Fibroblast of lung (primary cell): Measurements from ENCODE around the gene PLXNA4. TPM values are rescaled to one million over a fixed set of nuclear protein-coding genes. Genes with fewer than 3 reads are reported as not detected.
"Not testable (repeated sequence)": the region's sequence is repeated elsewhere in the genome, so short reads cannot be mapped to it uniquely, and the experiment has no call there.

ENCODE experiments used
- DNase-seq, 2 donors: peaks; one replicate each; pipeline versions ENCODE4 v3.0.0 to v3.0.0-alpha.2; 2010; ENCODE audit warnings: low read depth in 2 of 2
- H2AFZ ChIP-seq: 2 replicates; pipeline ENCODE4 v1.5.1; 2012; ENCODE audit warnings: low read length, control low read depth, inconsistent platforms
- H3K27ac ChIP-seq: 2 replicates; pipeline ENCODE4 v1.5.1; 2011; ENCODE audit warnings: low read length, control low read depth; ENCODE audit not compliant: insufficient read depth
- H3K27me3 ChIP-seq: 2 replicates; pipeline ENCODE4 v1.5.1; 2011; ENCODE audit warnings: mild to moderate bottlenecking, low read length; ENCODE audit not compliant: control insufficient read depth, insufficient read depth
- H3K36me3 ChIP-seq: 2 replicates; pipeline ENCODE4 v1.5.1; 2011; ENCODE audit warnings: low read length; ENCODE audit not compliant: control insufficient read depth, insufficient read depth
- H3K4me1 ChIP-seq: 2 replicates; pipeline ENCODE4 v1.5.1; 2011; ENCODE audit warnings: low read length; ENCODE audit not compliant: control insufficient read depth, insufficient read depth; ENCODE audit errors: extremely low read depth
- H3K4me2 ChIP-seq: 2 replicates; pipeline ENCODE4 v1.5.1; 2011; ENCODE audit warnings: low read length, control low read depth; ENCODE audit not compliant: insufficient read depth; ENCODE audit errors: extremely low read depth
- H3K4me3 ChIP-seq, 4 experiments: fragments of 200-600 bp in 1 of 4; sonication (generic) in 1 of 4; replicated peaks in 1 of 4; 2 replicates each; pipeline ENCODE4 v1.5.1; 2011 to 2016; ENCODE audit warnings: low read length in 4 of 4, low read depth in 3 of 4, mild to moderate bottlenecking in 3 of 4, control low read depth in 2 of 4, inconsistent platforms in 1 of 4, mixed read lengths in 1 of 4; ENCODE audit not compliant: insufficient read depth in 1 of 4; ENCODE audit errors: control extremely low read depth in 1 of 4
- H3K79me2 ChIP-seq: 2 replicates; pipeline ENCODE4 v1.5.1; 2012; ENCODE audit warnings: mild to moderate bottlenecking, low read length, inconsistent platforms; ENCODE audit not compliant: control insufficient read depth, insufficient read depth
- H3K9ac ChIP-seq: 2 replicates; pipeline ENCODE4 v1.5.1; 2011; ENCODE audit warnings: mild to moderate bottlenecking, low read length, control low read depth; ENCODE audit not compliant: insufficient read depth
- H3K9me3 ChIP-seq: 2 replicates; pipeline ENCODE4 v1.5.1; 2012; ENCODE audit warnings: low read depth, low read length; ENCODE audit not compliant: control insufficient read depth, insufficient read depth
- H4K20me1 ChIP-seq: 2 replicates; pipeline ENCODE4 v1.5.1; 2011; ENCODE audit warnings: low read length; ENCODE audit not compliant: control insufficient read depth, insufficient read depth; ENCODE audit errors: extremely low read depth
- CTCF ChIP-seq, 2 donors: IDR thresholded peaks in 1 of 2; conservative IDR thresholded peaks in 1 of 2; 1 replicate in 1 of 2; 2 replicates in 1 of 2; pipeline ENCODE4 v1.5.1; 2011 to 2012; ENCODE audit warnings: low read length in 2 of 2, control low read depth in 1 of 2, inconsistent platforms in 1 of 2, low read depth in 1 of 2, mild to moderate bottlenecking in 1 of 2
- EZH2 ChIP-seq: IDR thresholded peaks from 2 replicates; pipeline ENCODE4 v1.5.1; 2012; ENCODE audit warnings: low read length, control low read depth, mild to moderate bottlenecking; ENCODE audit errors: missing control alignments
- polyA plus RNA-seq, 2 donors: library from polyadenylated mRNA; depleted of rRNA in 1 of 2; stranded (reverse) in 1 of 2; unstranded in 1 of 2; fragments of >200 nt; gene quantifications; 2 replicates each; pipeline ENCODE4 v1.2.1, GENCODE V29; 2011 to 2012; ENCODE audit warnings: missing spikeins in 1 of 2
- total RNA-seq: library from RNA; depleted of rRNA; stranded (reverse); fragments of >200 nt; gene quantifications from 2 replicates; pipeline ENCODE4 v1.2.1, GENCODE V29; 2014

Gene PLXNA4
- total and polyA plus RNA-seq, 2 donors (not counting 1 experiment from before 2014, with no cell fraction given) = 1.2 to 1.5 TPM

DNA sequence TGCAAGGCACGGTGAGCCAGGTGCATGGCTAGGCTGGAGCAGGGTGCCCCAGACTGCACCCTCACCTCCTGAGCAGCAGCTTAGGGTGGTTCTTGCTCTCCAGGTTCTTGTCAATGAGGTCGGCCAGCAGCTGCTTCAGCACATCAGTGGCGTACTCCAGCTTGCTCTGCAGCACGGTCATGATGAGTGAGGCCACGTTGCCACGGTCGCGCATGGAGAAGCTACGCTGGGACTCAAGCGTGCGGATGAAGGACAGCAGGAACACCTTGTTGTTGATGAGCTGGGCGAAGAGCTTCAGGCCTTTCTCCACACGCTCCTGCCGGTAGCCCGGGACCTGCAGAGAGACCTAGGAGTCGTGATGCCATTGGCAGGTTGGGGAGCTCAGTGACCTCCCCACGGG lies 408.0 kb downstream of the PLXNA4 start:
- Histone ChIP-seq H3K36me3 (no peaks in the 10 kb centered on the region), H3K79me2 (no peaks in the 10 kb centered on the region), H3K27me3 (no peaks in the 10 kb centered on the region), H3K4me1 (no peaks in the 10 kb centered on the region), H3K4me2 (no peak overlapping the region), H3K27ac (no peak overlapping the region), H3K9ac (no peak overlapping the region), H4K20me1 (no peaks in the 10 kb centered on the region), H3K9me3 (no peaks in the 10 kb centered on the region), H2AFZ (no peak overlapping the region), H3K4me3 (no peak overlapping the region)
- no peak for TF ChIP-seq EZH2
- no peak for TF ChIP-seq CTCF (conservative IDR thresholded peaks at IDR 0.05 in 1 of 2, IDR thresholded peaks at IDR 0.05 in 1 of 2; ENCODE audit: low read depth in 1 of 2, low read length in 2 of 2)
- DNase-seq = no peak

DNA sequence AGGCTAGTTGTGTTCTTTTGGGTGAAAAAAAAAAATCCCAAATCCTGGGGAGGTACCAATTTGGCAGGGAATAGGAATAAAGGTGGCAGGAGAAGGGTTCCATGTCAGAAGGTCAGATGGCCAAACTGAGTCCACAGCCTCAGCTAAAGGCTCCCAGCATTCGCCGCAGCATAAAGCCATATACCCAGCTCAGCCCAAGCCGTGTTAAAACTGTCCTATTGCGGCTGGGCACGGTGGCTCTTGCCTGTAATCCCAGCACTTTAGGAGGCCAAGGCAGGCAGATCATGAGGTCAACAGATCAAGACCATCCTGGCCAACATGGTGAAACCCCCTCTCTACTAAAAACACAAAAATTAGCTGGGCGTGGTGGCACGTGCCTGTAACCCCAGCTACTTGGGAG lies 410.6 kb downstream of the PLXNA4 start:
- not testable (repeated sequence) for H3K9me3 ChIP-seq, H3K36me3 ChIP-seq, H3K9ac ChIP-seq, H3K27me3 ChIP-seq, H2AFZ ChIP-seq, H3K4me3 ChIP-seq, H3K27ac ChIP-seq, H4K20me1 ChIP-seq, H3K4me2 ChIP-seq, H3K79me2 ChIP-seq, DNase-seq, H3K4me1 ChIP-seq

DNA sequence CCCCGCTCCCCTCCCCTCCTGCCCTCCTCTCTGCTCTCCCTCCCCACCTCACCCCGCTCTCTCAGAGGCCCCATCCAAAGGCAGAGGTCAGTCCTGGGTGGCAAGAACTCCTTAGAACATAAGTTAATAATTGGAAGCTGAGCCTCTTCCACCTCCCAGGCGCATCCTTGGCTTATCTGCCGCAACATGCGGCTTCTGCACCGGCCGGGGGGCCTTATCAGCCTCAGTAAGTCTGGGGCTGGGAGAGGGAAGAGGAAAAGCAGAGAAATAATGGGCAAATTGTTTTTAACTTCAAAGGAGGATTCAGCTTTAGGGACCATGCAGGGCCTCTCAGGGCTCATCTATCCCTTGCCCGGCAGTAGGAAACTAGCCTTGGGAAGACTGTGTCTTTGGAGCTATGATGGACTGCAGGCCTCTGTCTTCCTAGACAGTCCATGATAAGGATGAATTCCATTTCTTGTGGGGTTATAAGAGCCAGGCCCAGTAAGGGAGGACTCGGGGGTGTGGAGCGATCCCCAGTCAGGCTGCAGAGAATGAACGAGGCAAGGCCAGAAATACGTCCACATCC lies 411.6 kb downstream of the PLXNA4 start:
- no peaks in the 10 kb centered on the region for H3K79me2 ChIP-seq
- no peak overlapping the region for H3K27ac ChIP-seq
- no peaks in the 10 kb centered on the region for H3K4me1 ChIP-seq
- TF ChIP-seq EZH2 (no peak), CTCF (conservative IDR thresholded peaks at IDR 0.05 in 1 of 2, IDR thresholded peaks at IDR 0.05 in 1 of 2; ENCODE audit: low read depth in 1 of 2, low read length in 2 of 2) (no peak)
- no peak overlapping the region for H2AFZ ChIP-seq
- no peaks in the 10 kb centered on the region for H3K27me3 ChIP-seq
- no peaks in the 10 kb centered on the region for H3K9me3 ChIP-seq
- H3K36me3 ChIP-seq = no peaks in the 10 kb centered on the region
- H3K4me3 ChIP-seq = no peak overlapping the region
- no peaks in the 10 kb centered on the region for H4K20me1 ChIP-seq
- DNase-seq = no peak
- H3K9ac ChIP-seq = no peak overlapping the region
- no peak overlapping the region for H3K4me2 ChIP-seq
